AG09319 (cell line): ENCODE data around the gene CAPN11.
A peak's percentile ranks its signal among the peaks of the same experiment; 100 is the strongest.

Experiments used
- DNase-seq: peaks from one replicate; pipeline ENCODE4 v3.0.0-alpha.2; 2010; ENCODE audit warnings: low read depth; ENCODE audit errors: extremely low read depth
- TF ChIP-seq, protein P1 (sequence below): IDR thresholded peaks from 2 replicates; pipeline ENCODE4 v1.5.1; 2011; ENCODE audit warnings: low read depth, mild to moderate bottlenecking, inconsistent platforms, low read length, moderate library complexity

Gene CAPN11

GRCh38 chr6:44171899-44172546, 13.4 kb downstream of the CAPN11 start:
- no peak for DNase-seq
- TF ChIP-seq, protein P1, sequence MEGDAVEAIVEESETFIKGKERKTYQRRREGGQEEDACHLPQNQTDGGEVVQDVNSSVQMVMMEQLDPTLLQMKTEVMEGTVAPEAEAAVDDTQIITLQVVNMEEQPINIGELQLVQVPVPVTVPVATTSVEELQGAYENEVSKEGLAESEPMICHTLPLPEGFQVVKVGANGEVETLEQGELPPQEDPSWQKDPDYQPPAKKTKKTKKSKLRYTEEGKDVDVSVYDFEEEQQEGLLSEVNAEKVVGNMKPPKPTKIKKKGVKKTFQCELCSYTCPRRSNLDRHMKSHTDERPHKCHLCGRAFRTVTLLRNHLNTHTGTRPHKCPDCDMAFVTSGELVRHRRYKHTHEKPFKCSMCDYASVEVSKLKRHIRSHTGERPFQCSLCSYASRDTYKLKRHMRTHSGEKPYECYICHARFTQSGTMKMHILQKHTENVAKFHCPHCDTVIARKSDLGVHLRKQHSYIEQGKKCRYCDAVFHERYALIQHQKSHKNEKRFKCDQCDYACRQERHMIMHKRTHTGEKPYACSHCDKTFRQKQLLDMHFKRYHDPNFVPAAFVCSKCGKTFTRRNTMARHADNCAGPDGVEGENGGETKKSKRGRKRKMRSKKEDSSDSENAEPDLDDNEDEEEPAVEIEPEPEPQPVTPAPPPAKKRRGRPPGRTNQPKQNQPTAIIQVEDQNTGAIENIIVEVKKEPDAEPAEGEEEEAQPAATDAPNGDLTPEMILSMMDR = no peak

- TF ChIP-seq, protein P1 = peak; percentile 90
- DNase-seq = peak; percentile 42
Observed at GRCh38 chr6:44172731-44173500, 14.3 kb downstream of the CAPN11 start.

GRCh38 chr6:44176130-44176761, 17.6 kb downstream of the CAPN11 start:
- TF ChIP-seq, protein P1 = no peak
- no peak for DNase-seq

- DNase-seq = no peak
- TF ChIP-seq, protein P1 = no peak
Observed at GRCh38 chr6:44176762-44177509, 18.3 kb downstream of the CAPN11 start.

DNA sequence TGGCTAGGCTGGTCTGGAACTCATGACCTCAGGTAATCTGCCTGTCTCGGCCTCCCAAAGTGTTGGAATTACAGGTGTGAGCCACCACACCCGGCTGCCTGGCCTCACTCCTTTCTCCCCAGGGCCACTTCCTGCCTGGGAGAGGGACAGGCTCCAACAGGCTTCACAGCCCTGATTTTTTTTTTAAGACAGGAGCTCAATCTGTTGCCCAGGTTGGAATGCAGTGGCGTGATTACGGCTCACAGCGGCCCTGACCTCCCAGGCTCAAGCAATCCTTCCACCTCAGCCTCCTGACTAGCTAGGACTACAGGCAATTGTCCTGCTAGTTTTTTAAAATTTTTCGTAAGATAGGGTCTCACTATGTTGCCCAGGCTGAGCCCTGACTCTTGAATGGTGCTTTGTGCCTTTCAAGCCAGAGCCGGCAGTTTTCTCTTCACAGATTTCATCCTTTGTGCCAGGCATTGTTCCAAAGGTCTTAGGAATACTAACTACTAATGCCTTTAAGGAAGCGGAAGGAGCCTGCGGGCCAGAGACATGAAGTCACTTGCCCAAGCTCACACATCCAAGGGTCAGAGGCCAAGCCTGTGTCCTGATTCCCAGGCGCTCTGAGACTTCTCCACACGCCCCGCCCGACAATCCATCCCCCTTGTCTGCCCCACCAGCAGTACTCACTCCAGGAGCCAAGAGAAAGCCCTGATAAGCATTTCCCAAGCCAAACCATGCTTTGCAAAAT, 19.2 kb downstream of the CAPN11 start:
- DNase-seq = peak; percentile 25
- TF ChIP-seq, protein P1 = no peak

- DNase-seq = no peak
- TF ChIP-seq, protein P1 = no peak
Observed at GRCh38 chr6:44178424-44179071, 19.9 kb downstream of the CAPN11 start.
